ENCODE results near the gene LTBP1. TPM values are rescaled to one million over a fixed set of nuclear protein-coding genes. Genes with fewer than 3 reads are reported as not detected.
"Not testable (repeated sequence)": the region's sequence is repeated elsewhere in the genome, so short reads cannot be mapped to it uniquely, and the experiment has no call there.

The LTBP1 gene
- total RNA-seq, 1 donor from 2014 or later = 205 TPM

- no peak for DNase-seq (ENCODE audit: low spot score)
Measured at GRCh38 chr2:33220533-33220932, 273.8 kb downstream of the LTBP1 start.

- DNase-seq (ENCODE audit: low spot score) = no peak
Measured at GRCh38 chr2:33221046-33221784, 274.5 kb downstream of the LTBP1 start.

- DNase-seq (ENCODE audit: low spot score) = no peak
Measured at GRCh38 chr2:33222309-33222708, 275.6 kb downstream of the LTBP1 start.

- DNase-seq (ENCODE audit: low spot score) = no peak
Measured at GRCh38 chr2:33223856-33224255, 277.1 kb downstream of the LTBP1 start.

- no peak for DNase-seq (ENCODE audit: low spot score)
Measured at GRCh38 chr2:33225350-33225749, 278.6 kb downstream of the LTBP1 start.

GRCh38 chr2:33226546-33226945 lies 279.8 kb downstream of the LTBP1 start:
- no peak for DNase-seq (ENCODE audit: low spot score)

GRCh38 chr2:33229646-33230045 lies 282.9 kb downstream of the LTBP1 start:
- DNase-seq (ENCODE audit: low spot score) = no peak

- DNase-seq (ENCODE audit: low spot score) = no peak
Measured at GRCh38 chr2:33230195-33230594, 283.4 kb downstream of the LTBP1 start.

- DNase-seq (ENCODE audit: low spot score) = no peak
Measured at GRCh38 chr2:33230842-33231241, 284.1 kb downstream of the LTBP1 start.

GRCh38 chr2:33235559-33235958 lies 288.8 kb downstream of the LTBP1 start:
- DNase-seq (ENCODE audit: low spot score) = not testable (repeated sequence)

- DNase-seq (ENCODE audit: low spot score) = no peak
Measured at GRCh38 chr2:33236482-33237385, 290.0 kb downstream of the LTBP1 start.

GRCh38 chr2:33238111-33238510 lies 291.4 kb downstream of the LTBP1 start:
- no peak for DNase-seq (ENCODE audit: low spot score)

- DNase-seq (ENCODE audit: low spot score) = no peak
Measured at GRCh38 chr2:33240178-33240577, 293.4 kb downstream of the LTBP1 start.

GRCh38 chr2:33241072-33241471 lies 294.3 kb downstream of the LTBP1 start:
- DNase-seq (ENCODE audit: low spot score) = no peak

- no peak for DNase-seq (ENCODE audit: low spot score)
Measured at GRCh38 chr2:33241581-33241980, 294.8 kb downstream of the LTBP1 start.

- DNase-seq (ENCODE audit: low spot score) = no peak
Measured at GRCh38 chr2:33242845-33243244, 296.1 kb downstream of the LTBP1 start.

GRCh38 chr2:33246432-33246831 lies 299.7 kb downstream of the LTBP1 start:
- no peak for DNase-seq (ENCODE audit: low spot score)

- DNase-seq (ENCODE audit: low spot score) = no peak
Measured at GRCh38 chr2:33247365-33247764, 300.6 kb downstream of the LTBP1 start.

- no peak for DNase-seq (ENCODE audit: low spot score)
Measured at GRCh38 chr2:33250417-33251029, 303.8 kb downstream of the LTBP1 start.

GRCh38 chr2:33256162-33256755 lies 309.5 kb downstream of the LTBP1 start:
- no peak for DNase-seq (ENCODE audit: low spot score)

- DNase-seq (ENCODE audit: low spot score) = no peak
Measured at GRCh38 chr2:33258387-33258786, 311.6 kb downstream of the LTBP1 start.

- no peak for DNase-seq (ENCODE audit: low spot score)
Measured at GRCh38 chr2:33262097-33262496, 315.3 kb downstream of the LTBP1 start.
